ENCODE data around the gene CDC37L1.

DNA sequence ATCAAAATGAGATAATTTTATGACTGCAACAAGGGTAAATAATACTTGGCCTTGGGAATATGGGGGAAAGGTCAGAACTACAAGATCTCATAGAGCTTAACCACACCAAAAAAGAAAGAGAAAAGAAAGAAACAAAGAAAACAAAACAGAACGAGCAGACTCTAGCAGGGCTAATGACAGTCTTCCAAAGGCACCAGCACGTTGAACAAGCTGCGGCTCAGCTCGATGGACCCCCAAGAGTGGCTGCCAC, 60.9 kb downstream of the CDC37L1 start:
- TF ChIP-seq, protein P1, sequence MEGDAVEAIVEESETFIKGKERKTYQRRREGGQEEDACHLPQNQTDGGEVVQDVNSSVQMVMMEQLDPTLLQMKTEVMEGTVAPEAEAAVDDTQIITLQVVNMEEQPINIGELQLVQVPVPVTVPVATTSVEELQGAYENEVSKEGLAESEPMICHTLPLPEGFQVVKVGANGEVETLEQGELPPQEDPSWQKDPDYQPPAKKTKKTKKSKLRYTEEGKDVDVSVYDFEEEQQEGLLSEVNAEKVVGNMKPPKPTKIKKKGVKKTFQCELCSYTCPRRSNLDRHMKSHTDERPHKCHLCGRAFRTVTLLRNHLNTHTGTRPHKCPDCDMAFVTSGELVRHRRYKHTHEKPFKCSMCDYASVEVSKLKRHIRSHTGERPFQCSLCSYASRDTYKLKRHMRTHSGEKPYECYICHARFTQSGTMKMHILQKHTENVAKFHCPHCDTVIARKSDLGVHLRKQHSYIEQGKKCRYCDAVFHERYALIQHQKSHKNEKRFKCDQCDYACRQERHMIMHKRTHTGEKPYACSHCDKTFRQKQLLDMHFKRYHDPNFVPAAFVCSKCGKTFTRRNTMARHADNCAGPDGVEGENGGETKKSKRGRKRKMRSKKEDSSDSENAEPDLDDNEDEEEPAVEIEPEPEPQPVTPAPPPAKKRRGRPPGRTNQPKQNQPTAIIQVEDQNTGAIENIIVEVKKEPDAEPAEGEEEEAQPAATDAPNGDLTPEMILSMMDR (IDR thresholded peaks at IDR 0.05), result no peak
- TF ChIP-seq ZFX (IDR thresholded peaks at IDR 0.05; ENCODE audit: borderline replicate concordance), result no peak
